NCI-H2196 (cell line): ENCODE results near the gene MMD2.
A peak's percentile ranks its signal among the peaks of the same experiment; 100 is the strongest.

ENCODE experiments used
- DNase-seq: peaks from one replicate; lab custom pipeline; 2025; ENCODE audit not compliant: unreplicated experiment; lab: John Stamatoyannopoulos, UW

MMD2 gene

GRCh38 chr7:4959306-4959705 lies 319 bp upstream of the MMD2 start:
- no peak for DNase-seq

DNA sequence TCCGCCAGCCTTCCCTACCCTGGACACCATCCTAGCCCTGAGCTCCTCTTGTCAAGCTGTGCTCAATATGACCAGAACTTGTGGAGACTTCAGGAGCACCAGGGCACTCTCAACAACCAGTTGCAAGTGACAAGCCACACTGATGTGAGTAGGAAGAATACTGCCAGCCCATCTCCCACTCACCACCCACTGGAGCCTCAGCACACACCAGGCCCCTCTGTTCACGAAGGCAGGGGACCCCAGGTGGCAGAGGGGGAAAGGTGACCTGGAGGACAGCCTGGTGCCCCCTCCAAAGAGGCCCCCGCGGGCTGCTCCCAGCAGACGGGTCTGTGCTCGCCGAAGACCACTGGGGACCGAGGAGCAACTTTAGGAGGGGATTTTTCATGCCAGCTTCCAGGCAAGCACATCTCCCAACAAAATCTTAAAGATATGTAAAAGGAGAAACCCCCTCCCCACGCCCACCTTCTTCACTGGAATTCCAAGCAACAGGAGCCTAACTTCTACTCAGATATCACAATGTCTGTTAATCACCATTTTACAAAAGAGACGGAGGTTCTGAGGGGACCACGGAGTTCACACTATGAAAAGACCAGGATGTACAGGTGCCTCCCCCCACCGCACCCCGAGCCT lies 1.0 kb downstream of the MMD2 start:
- no peak for DNase-seq

GRCh38 chr7:4951903-4952636 lies 6.9 kb downstream of the MMD2 start:
- DNase-seq, result no peak

DNA sequence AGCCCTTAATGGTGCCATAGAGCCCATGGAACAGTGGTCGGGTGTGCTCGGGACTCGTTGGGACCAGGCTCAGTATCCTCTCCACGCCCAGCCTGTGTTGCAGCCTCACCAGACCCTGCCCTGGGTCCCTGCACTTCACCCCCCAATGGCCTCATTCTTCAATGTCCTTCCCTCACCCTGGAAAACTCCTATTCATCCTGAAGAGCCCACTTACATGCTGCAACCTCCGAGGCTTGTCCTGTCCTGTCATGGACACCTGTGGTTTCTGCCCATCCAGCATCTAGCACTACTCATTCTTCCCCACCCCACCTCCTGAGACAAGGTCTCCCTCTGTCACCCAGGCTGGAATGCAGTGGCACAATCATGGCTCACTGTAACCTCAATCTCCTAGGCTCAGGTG lies 7.7 kb downstream of the MMD2 start:
- DNase-seq, result no peak

DNA sequence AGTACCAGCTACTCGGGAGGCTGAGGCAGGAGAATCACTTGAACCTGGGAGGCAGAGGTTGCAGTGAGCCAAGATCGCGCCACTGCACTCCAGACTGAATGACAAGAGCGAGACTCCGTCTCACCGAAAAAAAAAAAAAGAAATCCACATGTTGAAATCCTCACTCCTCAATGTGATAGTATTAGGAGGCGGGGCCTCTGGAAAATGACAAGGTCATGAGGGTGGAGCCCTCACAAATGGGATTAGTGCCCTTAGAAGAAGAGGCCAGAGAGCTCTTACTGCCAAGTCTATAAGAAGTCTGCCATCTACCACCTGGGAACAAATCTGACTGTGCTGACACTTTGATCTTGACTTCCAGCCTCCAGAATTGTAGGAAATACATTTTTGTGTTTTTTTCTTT lies 10.6 kb downstream of the MMD2 start:
- no peak for DNase-seq

GRCh38 chr7:4945949-4946348 lies 13.0 kb downstream of the MMD2 start:
- DNase-seq, result no peak

DNA sequence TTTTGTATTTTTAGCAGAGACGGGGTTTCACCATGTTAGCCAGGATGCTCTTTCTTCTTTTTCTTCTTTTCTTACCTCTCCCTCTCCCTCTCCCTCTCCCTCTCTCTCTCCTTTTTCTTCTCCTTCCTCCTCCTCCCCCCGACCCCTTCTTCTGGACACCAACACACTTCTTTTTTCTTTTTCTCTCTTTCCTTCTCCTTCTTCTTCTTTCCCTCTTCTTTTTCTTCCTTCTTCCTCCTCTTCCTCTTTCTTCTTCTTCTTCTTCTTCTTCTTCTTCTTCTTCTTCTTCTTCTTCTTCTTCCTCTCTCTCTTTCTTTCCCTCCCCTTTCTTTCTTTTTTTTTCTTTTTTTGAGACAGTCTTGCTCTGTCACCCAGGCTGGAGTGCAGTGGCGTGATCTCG lies 14.0 kb downstream of the MMD2 start:
- DNase-seq, result no peak

DNA sequence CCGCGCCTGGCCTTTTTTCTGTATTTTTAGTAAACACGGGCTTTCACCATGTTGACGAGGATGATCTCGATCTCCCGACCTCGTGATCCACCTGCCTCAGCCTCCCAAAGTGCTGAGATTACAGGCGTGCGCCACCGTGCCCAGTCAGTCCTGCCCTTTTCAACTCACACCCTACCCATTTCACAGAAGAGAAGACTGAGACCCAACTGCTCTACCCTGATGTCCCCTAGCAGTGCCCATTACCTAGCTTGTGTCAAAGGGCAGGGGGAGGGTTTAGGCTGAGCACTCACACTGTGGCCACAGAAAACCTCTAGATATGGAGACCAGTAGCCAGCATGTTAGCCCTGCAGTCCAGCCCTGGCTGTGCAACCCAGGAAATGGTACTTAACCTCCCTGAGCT lies 15.7 kb downstream of the MMD2 start:
- no peak for DNase-seq

DNA sequence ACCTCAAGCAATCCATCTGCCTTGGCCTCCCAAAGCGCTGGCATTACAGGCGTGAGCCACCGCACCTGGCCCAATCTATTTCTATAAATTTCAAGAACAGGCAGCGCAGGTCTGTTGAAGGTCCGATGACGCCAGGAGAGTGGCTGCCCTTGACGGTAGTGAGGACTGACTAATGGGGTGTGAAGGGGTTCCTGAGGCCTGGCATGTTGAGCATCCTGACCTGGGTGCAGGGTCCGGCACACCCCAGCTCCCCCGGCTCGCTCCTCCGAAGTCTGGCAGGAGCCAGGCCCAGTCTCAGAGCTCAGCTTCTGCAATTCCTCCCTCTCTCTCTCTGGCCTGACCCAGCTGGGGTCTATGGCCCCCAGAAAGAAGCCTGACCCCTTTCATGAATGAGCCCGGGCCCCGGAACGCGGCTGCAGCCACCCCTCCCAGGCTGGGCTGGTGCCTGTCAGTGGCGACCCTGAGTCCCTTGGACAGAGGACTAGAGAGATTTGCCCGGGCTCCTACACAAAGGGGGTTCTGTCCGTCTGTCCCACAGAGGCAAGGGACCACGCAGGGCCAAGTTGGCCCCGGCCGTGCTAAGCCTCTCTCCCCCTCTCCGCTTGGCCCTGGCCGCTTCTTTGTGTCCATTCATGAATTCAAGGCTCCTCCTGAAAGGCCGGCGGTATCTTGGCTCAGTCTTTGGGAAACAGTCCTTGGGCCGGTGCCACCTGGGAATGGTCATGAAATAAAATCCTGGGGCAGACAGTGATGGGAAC lies 18.8 kb downstream of the MMD2 start:
- DNase-seq, result no peak

- DNase-seq, result no peak
Measured at GRCh38 chr7:4937411-4937810, 21.6 kb downstream of the MMD2 start.

DNA sequence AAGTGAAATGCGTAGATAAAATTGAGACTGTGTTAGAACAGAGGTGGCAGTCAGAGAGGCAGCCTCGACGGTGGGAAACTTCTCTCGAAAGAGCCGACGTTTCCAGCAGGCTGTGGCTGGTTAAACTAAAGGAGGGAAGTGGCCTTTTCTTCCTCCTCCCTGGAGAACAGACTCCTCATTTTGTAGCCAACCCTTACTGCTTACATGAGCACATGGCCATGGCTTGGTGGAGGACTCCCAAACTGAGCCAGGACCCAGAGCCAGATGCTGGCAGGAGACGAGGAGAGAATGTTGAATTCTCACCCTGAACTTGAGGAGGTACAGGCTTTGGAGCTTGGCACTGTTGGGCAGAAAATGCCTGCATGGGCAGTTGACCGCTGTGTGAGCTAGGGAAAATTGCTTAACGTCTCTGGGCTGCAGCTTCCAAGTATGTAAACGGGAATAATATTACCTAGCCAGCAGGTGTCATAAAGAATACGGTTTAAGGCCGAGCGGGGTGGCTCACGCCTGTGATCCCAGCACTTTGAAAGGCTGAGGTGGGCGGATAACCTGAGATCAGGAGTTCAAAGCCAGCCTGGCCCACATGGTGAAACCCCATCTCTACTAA lies 24.5 kb downstream of the MMD2 start:
- no peak for DNase-seq

GRCh38 chr7:4931943-4932342 lies 27.0 kb downstream of the MMD2 start:
- DNase-seq, result peak; percentile 90

DNA sequence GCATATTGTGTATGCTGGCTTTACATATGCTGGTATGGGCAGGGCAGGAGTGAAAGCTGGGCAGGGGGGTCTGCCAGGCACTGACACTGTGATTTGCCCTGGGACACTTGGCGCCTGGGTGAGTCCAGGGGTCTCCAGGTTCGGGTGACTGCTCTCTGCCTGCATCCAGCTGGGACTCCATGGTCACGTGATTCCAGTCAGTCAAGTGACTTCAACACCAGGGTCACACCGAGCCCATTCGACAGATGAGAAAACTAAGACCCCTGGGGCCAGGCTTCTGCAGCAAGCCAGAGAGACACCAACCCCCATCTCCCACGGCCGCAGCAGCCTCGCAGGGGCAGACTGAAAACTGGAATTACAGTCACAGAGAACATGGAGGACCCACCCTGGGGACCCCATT lies 30.0 kb downstream of the MMD2 start:
- no peak for DNase-seq

- no peak for DNase-seq
Measured at GRCh38 chr7:4928445-4928844, 30.5 kb downstream of the MMD2 start.

DNA sequence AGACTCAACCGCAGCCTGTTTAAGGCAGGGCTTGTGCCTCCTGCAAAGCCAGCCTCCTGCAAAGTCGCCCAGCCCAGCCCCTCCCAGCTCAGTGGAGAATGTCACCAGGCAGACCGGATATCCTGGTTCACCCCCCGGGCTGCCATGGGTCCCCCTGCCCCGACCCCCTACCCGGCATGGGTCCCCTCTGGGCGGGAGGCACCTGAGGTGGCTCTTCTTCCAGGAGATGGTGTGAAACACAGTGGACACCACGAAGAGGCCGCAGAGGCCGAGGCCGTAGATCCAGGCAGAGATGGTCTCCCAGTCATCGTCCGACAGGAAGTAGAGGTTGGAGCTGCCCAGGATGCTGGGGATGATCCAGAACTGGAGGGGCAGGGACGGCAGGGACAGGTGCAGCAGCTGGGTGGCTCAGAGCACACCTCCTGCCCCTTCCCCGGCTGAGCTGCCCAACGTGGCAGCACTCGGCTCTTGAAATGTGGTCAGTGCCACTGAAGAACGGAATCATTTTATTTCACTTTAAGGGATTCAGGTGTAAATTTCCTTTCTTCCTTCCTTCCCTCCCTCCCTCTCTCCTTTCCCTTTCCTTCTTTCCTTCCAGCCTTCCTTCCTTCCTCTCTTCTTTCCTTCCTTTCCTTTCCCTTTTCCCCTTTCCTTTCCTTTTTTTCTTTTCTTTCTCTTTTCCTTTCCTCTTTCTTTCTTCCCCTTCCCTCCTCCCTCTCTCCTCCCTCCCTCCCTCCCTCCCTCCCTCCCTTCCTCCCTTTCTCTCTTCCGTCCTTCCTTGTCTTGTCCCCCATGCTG lies 38.8 kb downstream of the MMD2 start:
- DNase-seq, result no peak

GRCh38 chr7:4916113-4916512 lies 42.9 kb downstream of the MMD2 start:
- DNase-seq, result no peak

DNA sequence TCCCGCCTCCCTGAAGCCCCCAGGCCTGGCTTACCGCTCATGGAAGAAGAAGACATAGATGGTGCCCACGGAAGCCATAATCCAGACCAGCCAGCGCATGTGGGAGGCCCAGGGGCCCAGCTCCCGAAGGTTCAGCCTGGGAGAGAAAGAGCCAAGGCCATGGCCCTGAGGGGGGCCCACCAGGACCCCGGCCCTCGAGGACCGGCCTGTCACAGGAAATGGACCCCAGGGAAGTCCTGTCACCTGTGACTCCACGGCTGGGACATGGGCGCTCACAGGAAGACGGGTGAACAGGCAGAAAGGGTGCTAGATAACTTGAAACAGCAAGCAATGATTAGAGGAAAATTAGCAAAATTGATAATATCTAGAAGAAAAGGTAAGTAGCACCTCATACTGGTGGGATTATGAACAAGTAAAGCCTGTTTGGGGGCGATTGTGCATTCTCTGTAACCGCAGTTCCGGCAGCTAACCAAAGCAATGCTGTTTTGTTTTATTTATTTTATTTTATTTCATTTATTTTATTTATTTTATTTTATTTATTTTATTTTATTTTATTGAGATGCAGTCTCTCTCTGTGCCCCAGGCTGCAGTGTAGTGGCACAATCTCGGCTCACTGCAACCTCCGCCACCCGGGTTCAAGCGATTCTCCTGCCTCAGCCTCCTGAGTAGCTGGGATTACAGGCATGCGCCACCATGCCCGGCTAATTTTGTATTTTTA lies 47.7 kb downstream of the MMD2 start:
- no peak for DNase-seq

- DNase-seq, result no peak
Measured at GRCh38 chr7:4906682-4907081, 52.3 kb downstream of the MMD2 start.

DNA sequence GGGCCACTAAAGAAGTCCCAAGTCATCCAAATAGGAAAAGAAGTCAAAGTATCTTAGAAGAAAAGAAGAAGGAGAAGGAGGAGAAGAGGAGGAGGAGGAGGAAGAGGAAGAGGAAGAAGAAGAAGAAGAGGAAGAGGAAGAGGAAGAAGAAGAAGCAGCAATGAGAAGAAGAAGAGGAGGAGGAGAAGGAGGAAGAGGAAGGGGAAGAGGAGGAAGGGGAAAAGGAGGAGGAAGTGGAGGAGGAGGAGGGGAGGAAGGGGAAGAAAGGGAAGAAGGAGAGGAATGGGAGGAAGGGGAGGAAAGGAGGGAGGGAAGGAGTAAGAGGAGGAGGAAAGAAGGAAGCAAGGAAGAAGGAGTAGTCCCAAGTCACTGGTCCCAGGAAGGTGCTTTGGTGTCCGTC lies 53.8 kb downstream of the MMD2 start:
- DNase-seq, result no peak

DNA sequence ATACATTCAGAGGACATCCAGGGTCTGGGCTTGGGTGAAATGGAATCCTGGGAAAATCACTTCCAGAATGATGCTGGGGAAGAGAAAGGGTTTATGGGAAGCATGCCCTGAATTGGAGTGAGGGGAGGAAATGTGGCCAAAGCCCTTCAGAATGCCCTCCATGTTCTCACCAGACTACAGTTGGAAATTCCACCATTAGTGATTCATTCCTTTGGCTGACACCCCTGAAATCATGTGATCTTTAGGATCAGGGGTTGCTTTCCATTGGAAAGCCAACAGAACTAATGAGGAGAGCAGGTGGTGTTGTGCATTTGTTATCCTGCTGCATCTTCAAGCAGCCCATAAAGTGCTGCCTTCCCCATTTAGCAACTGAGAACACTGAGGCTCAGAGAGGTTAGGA lies 54.6 kb downstream of the MMD2 start:
- no peak for DNase-seq
